K562 (cell line): Measurements from ENCODE around the gene DUSP10. TPM values are rescaled to one million over a fixed set of nuclear protein-coding genes. Genes with fewer than 3 reads are reported as not detected.
A peak's percentile ranks its signal among the peaks of the same experiment; 100 is the strongest.

Experiments used
- BRCA1 ChIP-seq, 2 experiments: fragments of 450-650 bp in 1 of 2; sonication (generic) in 1 of 2; formaldehyde crosslinking in 1 of 2; IDR thresholded peaks; 2 replicates each; pipeline versions ENCODE4 v1.5.0 to v1.6.1; 2017 to 2020; ENCODE audit warnings: mild to moderate bottlenecking in 1 of 2, missing genetic modification reagents in 1 of 2
- COPS2 ChIP-seq: fragments of 450-650 bp; conservative IDR thresholded peaks from 2 replicates; pipeline ENCODE4 v1.6.1; 2016; ENCODE audit warnings: mild to moderate bottlenecking, moderate library complexity
- EP300 ChIP-seq: IDR thresholded peaks from 2 replicates; pipeline ENCODE4 v1.6.1; 2012; ENCODE audit warnings: low read length, improper control_type of control experiment
- HDAC8 ChIP-seq: fragments of 450-650 bp; IDR thresholded peaks from 2 replicates; pipeline ENCODE4 v1.6.1; 2016; ENCODE audit warnings: mild to moderate bottlenecking, missing genetic modification characterization, moderate library complexity, missing compliant biosample characterization
- HLTF ChIP-seq: fragments of 450-650 bp; IDR thresholded peaks from 2 replicates; pipeline ENCODE4 v1.6.1; 2016
- KDM1A ChIP-seq, 2 experiments: fragments of 450-650 bp; IDR thresholded peaks; 2 replicates each; pipeline ENCODE4 v1.6.1; 2016; ENCODE audit warnings: mild to moderate bottlenecking in 2 of 2
- MTA3 ChIP-seq: fragments of 450-650 bp; formaldehyde crosslinking; IDR thresholded peaks from 2 replicates; pipeline ENCODE4 v1.6.1; 2017; ENCODE audit warnings: mild to moderate bottlenecking, borderline replicate concordance
- MYC ChIP-seq, 2 experiments: fragments of 250-450 bp in 1 of 2; sonication (Bioruptor Pico) in 1 of 2; IDR thresholded peaks; 2 replicates each; pipeline versions ENCODE4 v1.5.1 to v1.6.1; 2012 to 2021; ENCODE audit warnings: low read depth in 2 of 2, borderline replicate concordance in 1 of 2, improper control_type of control experiment in 1 of 2, low read length in 1 of 2, mild to moderate bottlenecking in 1 of 2, moderate library complexity in 1 of 2
- NEUROD1 ChIP-seq: fragments of 150-350 bp; IDR thresholded peaks from 2 replicates; pipeline ENCODE4 v1.6.1; 2014; ENCODE audit warnings: borderline replicate concordance, low read length, low read depth; ENCODE audit not compliant: partially characterized antibody
- NR2C2 ChIP-seq, 2 experiments: fragments of 200-800 bp in 1 of 2; sonication (Bioruptor generic) in 1 of 2; sonication (generic) in 1 of 2; formaldehyde crosslinking in 1 of 2; IDR thresholded peaks; 2 replicates each; pipeline versions ENCODE4 v1.6.1 to v1.8.0; 2016 to 2022; ENCODE audit warnings: mild to moderate bottlenecking in 1 of 2, missing compliant biosample characterization in 1 of 2, missing genetic modification characterization in 1 of 2, missing genetic modification reagents in 1 of 2
- POLR2B ChIP-seq: fragments of 450-650 bp; IDR thresholded peaks from 2 replicates; pipeline ENCODE4 v1.6.1; 2018; ENCODE audit warnings: low read depth; ENCODE audit not compliant: partially characterized antibody
- POLR3A ChIP-seq: IDR thresholded peaks from 2 replicates; pipeline ENCODE4 v1.6.1; 2011; ENCODE audit warnings: borderline replicate concordance, mild to moderate bottlenecking, moderate library complexity; ENCODE audit not compliant: insufficient read length, insufficient read depth; ENCODE audit errors: extremely low read depth
- TBL1XR1 ChIP-seq, 2 experiments: IDR thresholded peaks; 2 replicates each; pipeline ENCODE4 v1.6.1; 2012; ENCODE audit warnings: improper control_type of control experiment in 2 of 2, low read length in 2 of 2, mild to moderate bottlenecking in 1 of 2
- ZC3H11A ChIP-seq: IDR thresholded peaks from 2 replicates; pipeline ENCODE4 v1.6.1; 2012; ENCODE audit warnings: low read depth, low read length, improper control_type of control experiment
- ZC3H4 ChIP-seq: sonication (generic); formaldehyde crosslinking; IDR thresholded peaks from 2 replicates; pipeline ENCODE4 v1.9.0; 2021; ENCODE audit warnings: missing genetic modification reagents, borderline replicate concordance
- ZNF184 ChIP-seq: sonication (generic); formaldehyde crosslinking; IDR thresholded peaks from 2 replicates; pipeline ENCODE4 v1.5.0; 2020; ENCODE audit warnings: missing genetic modification reagents
- polyA plus RNA-seq, 8 experiments: library from polyadenylated mRNA; depleted of rRNA in 4 of 8; stranded (reverse) in 5 of 8; unstranded in 3 of 8; fragments of >200 nt; fragmentation: Nextera tagmentation in 2 of 8; fragmentation: Illumina TruSeq in 1 of 8; extraction: Ambion mirVana in 2 of 8; extraction: Trizol in 1 of 8; gene quantifications; 2 replicates each; pipeline versions ENCODE4 v1.2.1 to v1.2.3, GENCODE V29; 2011 to 2014; ENCODE audit warnings: inconsistent platforms in 1 of 8, missing spikeins in 1 of 8
- total RNA-seq, 7 experiments: library from RNA; depleted of rRNA in 6 of 7; stranded (reverse); fragments of >200 nt in 6 of 7; fragmentation: Illumina TruSeq in 2 of 7; extraction: Trizol in 2 of 7; gene quantifications; 2 replicates each; pipeline versions ENCODE4 v1.2.1 to v1.2.3, GENCODE V29; 2011 to 2021; ENCODE audit warnings: low replicate concordance in 1 of 7
- TF ChIP-seq, protein P1 (sequence below): fragments of 450-650 bp; formaldehyde crosslinking; IDR thresholded peaks from 2 replicates; pipeline ENCODE4 v1.4.0; 2022; ENCODE audit warnings: missing genetic modification characterization
- TF ChIP-seq, protein P2 (sequence below): sonication (generic); formaldehyde crosslinking; IDR thresholded peaks from 2 replicates; pipeline ENCODE4 v1.8.1; 2023; ENCODE audit warnings: mild to moderate bottlenecking, missing genetic modification reagents
- TF ChIP-seq, protein P3 (sequence below): fragments of 150-350 bp; conservative IDR thresholded peaks from 2 replicates; pipeline ENCODE4 v1.6.1; 2014; ENCODE audit warnings: low read length
- TF ChIP-seq, protein P4 (sequence below): fragments of 250-450 bp; sonication (Bioruptor Pico); IDR thresholded peaks from 2 replicates; pipeline ENCODE4 v1.4.0; 2020; ENCODE audit warnings: mild to moderate bottlenecking, moderate library complexity, borderline replicate concordance

The DUSP10 gene
- total and polyA plus RNA-seq, 9 of the 15 experiments (the other 6 are each of a cell fraction or from before 2014, with no cell fraction given) = 1.7 to 8.3 (median 6.1) TPM

DNA sequence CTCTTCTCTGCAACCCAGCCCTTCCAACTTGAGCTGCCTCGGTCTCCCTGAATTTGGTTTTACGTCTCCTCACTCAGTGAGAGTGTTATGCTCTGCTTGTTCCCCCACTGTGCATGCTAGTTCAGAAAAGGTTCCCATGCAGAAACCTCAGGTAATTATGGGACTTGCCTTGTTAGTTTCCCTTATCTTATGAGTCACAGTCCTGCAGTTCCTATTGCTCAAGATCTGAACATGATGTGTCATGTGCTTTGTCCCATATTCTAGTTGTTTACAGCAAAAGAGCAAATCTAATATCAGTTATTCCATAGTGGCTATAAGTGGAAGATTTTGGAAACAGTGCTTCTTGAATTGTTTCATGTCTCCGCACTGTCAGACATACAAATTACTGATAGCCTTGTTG, 74.4 kb downstream of the DUSP10 start (continued):
- TF ChIP-seq, protein P1, sequence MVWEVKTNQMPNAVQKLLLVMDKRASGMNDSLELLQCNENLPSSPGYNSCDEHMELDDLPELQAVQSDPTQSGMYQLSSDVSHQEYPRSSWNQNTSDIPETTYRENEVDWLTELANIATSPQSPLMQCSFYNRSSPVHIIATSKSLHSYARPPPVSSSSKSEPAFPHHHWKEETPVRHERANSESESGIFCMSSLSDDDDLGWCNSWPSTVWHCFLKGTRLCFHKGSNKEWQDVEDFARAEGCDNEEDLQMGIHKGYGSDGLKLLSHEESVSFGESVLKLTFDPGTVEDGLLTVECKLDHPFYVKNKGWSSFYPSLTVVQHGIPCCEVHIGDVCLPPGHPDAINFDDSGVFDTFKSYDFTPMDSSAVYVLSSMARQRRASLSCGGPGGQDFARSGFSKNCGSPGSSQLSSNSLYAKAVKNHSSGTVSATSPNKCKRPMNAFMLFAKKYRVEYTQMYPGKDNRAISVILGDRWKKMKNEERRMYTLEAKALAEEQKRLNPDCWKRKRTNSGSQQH (CRISPR knock-in tag) = no peak
- TF ChIP-seq HDAC8 (tag) (no peak), BRCA1 (IDR thresholded peaks at IDR 0.05) (no peak), BRCA1 (CRISPR knock-in tag; IDR thresholded peaks at IDR 0.05) (no peak), ZC3H4 (CRISPR knock-in tag) (no peak), NEUROD1 (no peak), NR2C2 (CRISPR knock-in tag; IDR thresholded peaks at IDR 0.05) (no peak), NR2C2 (tag; IDR thresholded peaks at IDR 0.05) (no peak; the same call in 1 of the 2 replicates), MYC (IDR thresholded peaks at IDR 0.05; ENCODE audit: low read depth, low read length) (peak; percentile 21; the same call in 1 of the 2 replicates), MYC (CRISPR knock-in tag; IDR thresholded peaks at IDR 0.05; ENCODE audit: borderline replicate concordance, low read depth) (no peak), HLTF (no peak), ZNF184 (CRISPR knock-in tag) (no peak), POLR3A (no peak), EP300 (peak; percentile 69), ZC3H11A (no peak), COPS2 (no peak), MTA3 (no peak), TBL1XR1 (IDR thresholded peaks at IDR 0.05; ENCODE audit: low read length in 2 of 2) (no peak), KDM1A (IDR thresholded peaks at IDR 0.05) (no peak), POLR2B (no peak)
- TF ChIP-seq, protein P2, sequence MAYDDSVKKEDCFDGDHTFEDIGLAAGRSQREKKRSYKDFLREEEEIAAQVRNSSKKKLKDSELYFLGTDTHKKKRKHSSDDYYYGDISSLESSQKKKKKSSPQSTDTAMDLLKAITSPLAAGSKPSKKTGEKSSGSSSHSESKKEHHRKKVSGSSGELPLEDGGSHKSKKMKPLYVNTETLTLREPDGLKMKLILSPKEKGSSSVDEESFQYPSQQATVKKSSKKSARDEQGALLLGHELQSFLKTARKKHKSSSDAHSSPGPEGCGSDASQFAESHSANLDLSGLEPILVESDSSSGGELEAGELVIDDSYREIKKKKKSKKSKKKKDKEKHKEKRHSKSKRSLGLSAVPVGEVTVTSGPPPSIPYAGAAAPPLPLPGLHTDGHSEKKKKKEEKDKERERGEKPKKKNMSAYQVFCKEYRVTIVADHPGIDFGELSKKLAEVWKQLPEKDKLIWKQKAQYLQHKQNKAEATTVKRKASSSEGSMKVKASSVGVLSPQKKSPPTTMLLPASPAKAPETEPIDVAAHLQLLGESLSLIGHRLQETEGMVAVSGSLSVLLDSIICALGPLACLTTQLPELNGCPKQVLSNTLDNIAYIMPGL (CRISPR knock-in tag) = no peak
- TF ChIP-seq, protein P3, sequence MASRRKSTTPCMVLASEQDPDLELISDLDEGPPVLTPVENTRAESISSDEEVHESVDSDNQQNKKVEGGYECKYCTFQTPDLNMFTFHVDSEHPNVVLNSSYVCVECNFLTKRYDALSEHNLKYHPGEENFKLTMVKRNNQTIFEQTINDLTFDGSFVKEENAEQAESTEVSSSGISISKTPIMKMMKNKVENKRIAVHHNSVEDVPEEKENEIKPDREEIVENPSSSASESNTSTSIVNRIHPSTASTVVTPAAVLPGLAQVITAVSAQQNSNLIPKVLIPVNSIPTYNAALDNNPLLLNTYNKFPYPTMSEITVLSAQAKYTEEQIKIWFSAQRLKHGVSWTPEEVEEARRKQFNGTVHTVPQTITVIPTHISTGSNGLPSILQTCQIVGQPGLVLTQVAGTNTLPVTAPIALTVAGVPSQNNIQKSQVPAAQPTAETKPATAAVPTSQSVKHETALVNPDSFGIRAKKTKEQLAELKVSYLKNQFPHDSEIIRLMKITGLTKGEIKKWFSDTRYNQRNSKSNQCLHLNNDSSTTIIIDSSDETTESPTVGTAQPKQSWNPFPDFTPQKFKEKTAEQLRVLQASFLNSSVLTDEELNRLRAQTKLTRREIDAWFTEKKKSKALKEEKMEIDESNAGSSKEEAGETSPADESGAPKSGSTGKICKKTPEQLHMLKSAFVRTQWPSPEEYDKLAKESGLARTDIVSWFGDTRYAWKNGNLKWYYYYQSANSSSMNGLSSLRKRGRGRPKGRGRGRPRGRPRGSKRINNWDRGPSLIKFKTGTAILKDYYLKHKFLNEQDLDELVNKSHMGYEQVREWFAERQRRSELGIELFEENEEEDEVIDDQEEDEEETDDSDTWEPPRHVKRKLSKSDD = no peak
- TF ChIP-seq, protein P4, sequence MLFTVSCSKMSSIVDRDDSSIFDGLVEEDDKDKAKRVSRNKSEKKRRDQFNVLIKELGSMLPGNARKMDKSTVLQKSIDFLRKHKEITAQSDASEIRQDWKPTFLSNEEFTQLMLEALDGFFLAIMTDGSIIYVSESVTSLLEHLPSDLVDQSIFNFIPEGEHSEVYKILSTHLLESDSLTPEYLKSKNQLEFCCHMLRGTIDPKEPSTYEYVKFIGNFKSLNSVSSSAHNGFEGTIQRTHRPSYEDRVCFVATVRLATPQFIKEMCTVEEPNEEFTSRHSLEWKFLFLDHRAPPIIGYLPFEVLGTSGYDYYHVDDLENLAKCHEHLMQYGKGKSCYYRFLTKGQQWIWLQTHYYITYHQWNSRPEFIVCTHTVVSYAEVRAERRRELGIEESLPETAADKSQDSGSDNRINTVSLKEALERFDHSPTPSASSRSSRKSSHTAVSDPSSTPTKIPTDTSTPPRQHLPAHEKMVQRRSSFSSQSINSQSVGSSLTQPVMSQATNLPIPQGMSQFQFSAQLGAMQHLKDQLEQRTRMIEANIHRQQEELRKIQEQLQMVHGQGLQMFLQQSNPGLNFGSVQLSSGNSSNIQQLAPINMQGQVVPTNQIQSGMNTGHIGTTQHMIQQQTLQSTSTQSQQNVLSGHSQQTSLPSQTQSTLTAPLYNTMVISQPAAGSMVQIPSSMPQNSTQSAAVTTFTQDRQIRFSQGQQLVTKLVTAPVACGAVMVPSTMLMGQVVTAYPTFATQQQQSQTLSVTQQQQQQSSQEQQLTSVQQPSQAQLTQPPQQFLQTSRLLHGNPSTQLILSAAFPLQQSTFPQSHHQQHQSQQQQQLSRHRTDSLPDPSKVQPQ (CRISPR knock-in tag) = no peak
